HG03575 (cell line): ENCODE measurements around the gene XRCC4.
"Not testable (repeated sequence)": the region's sequence is repeated elsewhere in the genome, so short reads cannot be mapped to it uniquely, and the experiment has no call there.

Experiments
- ATAC-seq: cut with Tn5 transposase; IDR thresholded peaks from one replicate; pipeline ENCODE4 v1.9.1; 2021; ENCODE audit not compliant: unreplicated experiment, insufficient number of reproducible peaks, low FRiP score; ENCODE audit errors: extremely low read depth

XRCC4 gene

GRCh38 chr5:83102364-83102980 lies 25.1 kb downstream of the XRCC4 start:
- ATAC-seq, result no peak

GRCh38 chr5:83104021-83104420 lies 26.7 kb downstream of the XRCC4 start:
- ATAC-seq, result no peak

GRCh38 chr5:83107692-83108420 lies 30.5 kb downstream of the XRCC4 start:
- ATAC-seq, result no peak

- no peak for ATAC-seq
Observed at GRCh38 chr5:83109380-83109779, 32.0 kb downstream of the XRCC4 start.

- no peak for ATAC-seq
Observed at GRCh38 chr5:83115816-83116215, 38.5 kb downstream of the XRCC4 start.

- ATAC-seq, result no peak
Observed at GRCh38 chr5:83118471-83118870, 41.1 kb downstream of the XRCC4 start.

- no peak for ATAC-seq
Observed at GRCh38 chr5:83118976-83119375, 41.6 kb downstream of the XRCC4 start.

GRCh38 chr5:83124593-83124992 lies 47.2 kb downstream of the XRCC4 start:
- ATAC-seq, result no peak

- ATAC-seq, result no peak
Observed at GRCh38 chr5:83125560-83125959, 48.2 kb downstream of the XRCC4 start.

- no peak for ATAC-seq
Observed at GRCh38 chr5:83126501-83126900, 49.2 kb downstream of the XRCC4 start.

GRCh38 chr5:83133797-83134196 lies 56.5 kb downstream of the XRCC4 start:
- no peak for ATAC-seq

GRCh38 chr5:83142526-83142925 lies 65.2 kb downstream of the XRCC4 start:
- ATAC-seq, result no peak

GRCh38 chr5:83145241-83145640 lies 67.9 kb downstream of the XRCC4 start:
- ATAC-seq, result no peak

- no peak for ATAC-seq
Observed at GRCh38 chr5:83145882-83146331, 68.6 kb downstream of the XRCC4 start.

GRCh38 chr5:83146441-83146840 lies 69.1 kb downstream of the XRCC4 start:
- ATAC-seq, result no peak

GRCh38 chr5:83147593-83147992 lies 70.2 kb downstream of the XRCC4 start:
- no peak for ATAC-seq

GRCh38 chr5:83148370-83148769 lies 71.0 kb downstream of the XRCC4 start:
- no peak for ATAC-seq

- no peak for ATAC-seq
Observed at GRCh38 chr5:83149671-83150070, 72.3 kb downstream of the XRCC4 start.

GRCh38 chr5:83151821-83152220 lies 74.5 kb downstream of the XRCC4 start:
- no peak for ATAC-seq

GRCh38 chr5:83152996-83153395 lies 75.6 kb downstream of the XRCC4 start:
- not testable (repeated sequence) for ATAC-seq

GRCh38 chr5:83156001-83156400 lies 78.7 kb downstream of the XRCC4 start:
- no peak for ATAC-seq
